CD8-positive, alpha-beta memory T cell (primary cell): ENCODE measurements around the gene TCEA2. TPM values are rescaled to one million over a fixed set of nuclear protein-coding genes. Genes with fewer than 3 reads are reported as not detected.

Experiments used
- CTCF ChIA-PET: fragments of 350-600 bp; sonication (Branson Sonifier 250); formaldehyde crosslinking; loops from one replicate; lab custom pipeline; 2021; ENCODE audit warnings: antibody characterized with exemption; lab: Charles Lee
- POLR2A ChIA-PET: fragments of 350-600 bp; sonication (Branson Sonifier 250); formaldehyde crosslinking; loops from one replicate; lab custom pipeline; 2021; ENCODE audit warnings: antibody characterized with exemption; lab: Charles Lee
- DNase-seq, 5 donors: peaks; one replicate each; pipeline versions ENCODE4 v3.0.0 to v3.0.0-alpha.2; 2020 to 2022; ENCODE audit warnings: mixed read lengths in 1 of 5
- H3K27ac ChIP-seq: one replicate; pipeline ENCODE4 v1.7.0; 2013; ENCODE audit warnings: low read depth, mild to moderate bottlenecking, low read length, moderate library complexity
- H3K27me3 ChIP-seq: 2 replicates; pipeline ENCODE4 v1.7.0; 2013; ENCODE audit warnings: low read length, mild to moderate bottlenecking; ENCODE audit not compliant: insufficient read depth, poor library complexity, severe bottlenecking
- H3K36me3 ChIP-seq: 2 replicates; pipeline ENCODE4 v1.7.0; 2013; ENCODE audit warnings: mild to moderate bottlenecking, low read length, moderate library complexity; ENCODE audit not compliant: insufficient read depth
- H3K4me1 ChIP-seq: 2 replicates; pipeline ENCODE4 v1.7.0; 2013; ENCODE audit warnings: mild to moderate bottlenecking, low read length, moderate library complexity; ENCODE audit not compliant: insufficient read depth
- H3K4me3 ChIP-seq: 2 replicates; pipeline ENCODE4 v1.7.0; 2013; ENCODE audit warnings: mild to moderate bottlenecking, low read length
- H3K9me3 ChIP-seq: 2 replicates; pipeline ENCODE4 v1.7.0; 2013; ENCODE audit warnings: mild to moderate bottlenecking, low read length
- H3K27ac Mint-ChIP-seq, 8 donors: one replicate each; pipeline ENCODE4 v1.8.0; 2020 to 2021; ENCODE audit warnings: mixed read lengths in 8 of 8, mild to moderate bottlenecking in 6 of 8, inconsistent platforms in 3 of 8, moderate library complexity in 3 of 8
- H3K27me3 Mint-ChIP-seq, 2 donors: one replicate each; pipeline ENCODE4 v1.8.0; 2020 to 2021; ENCODE audit warnings: mixed read lengths in 2 of 2, mild to moderate bottlenecking in 1 of 2, moderate library complexity in 1 of 2
- H3K36me3 Mint-ChIP-seq, 3 donors: one replicate each; pipeline ENCODE4 v1.8.0; 2020 to 2021; ENCODE audit warnings: mixed read lengths in 3 of 3, inconsistent platforms in 1 of 3, mild to moderate bottlenecking in 1 of 3
- H3K4me1 Mint-ChIP-seq, 3 donors: one replicate each; pipeline ENCODE4 v1.8.0; 2020 to 2021; ENCODE audit warnings: mixed read lengths in 3 of 3, inconsistent platforms in 1 of 3, mild to moderate bottlenecking in 1 of 3
- H3K4me3 Mint-ChIP-seq, 7 donors: one replicate each; pipeline ENCODE4 v1.8.0; 2020 to 2021; ENCODE audit warnings: mixed read lengths in 7 of 7, mild to moderate bottlenecking in 6 of 7, moderate library complexity in 4 of 7, inconsistent platforms in 2 of 7
- H3K9me3 Mint-ChIP-seq, 5 donors: one replicate each; pipeline ENCODE4 v1.8.0; 2020 to 2022; ENCODE audit warnings: mixed read lengths in 5 of 5, mild to moderate bottlenecking in 3 of 5, moderate library complexity in 2 of 5, inconsistent platforms in 1 of 5
- polyA plus RNA-seq: library from polyadenylated mRNA; unstranded; fragments of 300-500 nt; fragmentation: Illumina TruSeq; gene quantifications from one replicate; pipeline ENCODE4 v1.2.3, GENCODE V29; 2021
- total RNA-seq, 2 experiments: library from RNA; stranded (reverse); gene quantifications; one replicate each; pipeline ENCODE4 v1.2.3, GENCODE V29; 2021

TCEA2 gene
- total and polyA plus RNA-seq, 3 experiments from 2014 or later, result 24.2 to 30.9 (median 24.5) TPM

DNA sequence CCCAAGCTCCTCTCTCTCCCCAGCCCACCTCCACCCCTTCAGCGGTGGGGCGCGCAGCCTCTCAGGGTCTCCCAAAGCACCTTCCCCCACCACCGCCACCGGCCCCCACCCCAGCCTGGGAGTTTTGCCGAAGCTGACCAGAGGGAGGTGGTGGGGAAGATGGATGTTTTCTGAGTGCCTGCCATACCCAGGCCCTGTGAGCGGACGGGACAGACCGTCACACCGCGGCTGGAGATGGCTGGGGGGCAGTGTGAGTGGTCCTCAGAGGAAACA, 21.3 kb upstream of the TCEA2 start:
- no peaks in the 10 kb centered on the region for H3K36me3 ChIP-seq
- Mint-ChIP-seq H3K27me3 (peaks cover 11 to 22% of the 10 kb centered on the region in 2 donors), H3K27ac (peak overlapping the region in 1 of 8 donors; percentile 50), H3K9me3 (no peaks in the 10 kb centered on the region), H3K4me3 (peak overlapping the region in 5 of 7 donors; percentile 43 to 86 (median 80)), H3K4me1 (peaks cover 17 to 65% (median 19%) of the 10 kb centered on the region in 3 donors), H3K36me3 (no peaks in the 10 kb centered on the region)
- POLR2A ChIA-PET, result no interaction called here
- H3K27ac ChIP-seq, result no peak overlapping the region
- no peak for DNase-seq
- H3K4me3 ChIP-seq, result peak overlapping the region; percentile 46
- H3K27me3 ChIP-seq, result no peaks in the 10 kb centered on the region
- no peaks in the 10 kb centered on the region for H3K9me3 ChIP-seq
- H3K4me1 ChIP-seq, result peaks cover 35% of the 10 kb centered on the region
- CTCF ChIA-PET, result interaction anchor here (3.2 to 6.5 kb wide), 2 partner anchors 62 to 78 kb away, joined by 17 to 57 read pairs; partner anchors contain the start of genes PRPF6 and SAMD10

DNA sequence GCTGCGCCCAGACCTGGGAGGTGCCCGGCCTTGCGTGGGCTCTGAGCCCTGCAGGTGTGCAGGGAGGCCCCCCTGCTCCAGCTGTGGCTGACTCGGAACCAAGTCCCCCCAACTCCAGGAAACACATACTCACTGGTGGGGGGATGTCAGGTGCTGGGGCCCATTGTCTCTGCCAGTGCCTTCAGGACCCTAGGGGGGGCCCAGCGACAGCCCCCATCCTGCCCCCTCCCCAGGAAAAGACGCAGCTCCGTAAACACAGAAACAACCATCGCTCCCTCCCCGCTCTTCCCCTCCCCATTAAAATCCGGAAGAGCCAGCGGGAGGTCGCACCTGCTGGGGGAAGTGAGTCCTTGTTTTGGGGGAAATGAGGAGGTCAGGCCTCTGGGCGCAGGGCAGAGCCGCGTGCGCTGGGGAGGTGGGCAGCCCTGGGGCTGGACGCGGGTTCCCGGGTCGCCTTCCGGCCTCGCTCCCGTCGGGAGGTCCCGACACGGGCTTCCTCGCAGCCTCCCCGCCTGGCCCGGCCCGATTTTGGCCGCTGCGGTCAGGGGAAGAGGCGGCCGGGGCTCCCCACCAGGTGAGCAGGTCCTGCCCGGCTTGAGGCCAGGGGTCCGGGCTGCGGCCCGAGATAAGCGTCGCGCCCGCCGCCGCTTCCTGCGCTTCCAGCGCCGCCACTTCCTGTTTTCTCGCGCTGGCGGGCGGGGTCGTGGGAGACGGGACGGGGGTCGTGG, 20.8 kb upstream of the TCEA2 start:
- Mint-ChIP-seq H3K36me3 (no peaks in the 10 kb centered on the region), H3K27ac (peak overlapping the region in 4 of 8 donors; percentile 3 to 79 (median 55)), H3K27me3 (peaks cover 16 to 27% of the 10 kb centered on the region in 2 donors), H3K4me1 (peaks cover 16 to 60% (median 19%) of the 10 kb centered on the region in 3 donors), H3K4me3 (peak overlapping the region in 6 of 7 donors; percentile 76 to 86 (median 80)), H3K9me3 (no peaks in the 10 kb centered on the region)
- peaks cover 30% of the 10 kb centered on the region for H3K4me1 ChIP-seq
- POLR2A ChIA-PET, result no interaction called here
- H3K36me3 ChIP-seq, result no peaks in the 10 kb centered on the region
- peak overlapping the region; percentile 54 for H3K27ac ChIP-seq
- H3K9me3 ChIP-seq, result no peaks in the 10 kb centered on the region
- CTCF ChIA-PET, result interaction anchor here (3.2 to 6.5 kb wide), 2 partner anchors 62 to 78 kb away, joined by 17 to 57 read pairs; partner anchors contain the start of genes PRPF6 and SAMD10
- H3K4me3 ChIP-seq, result peak overlapping the region; percentile 46
- no peak for DNase-seq
- H3K27me3 ChIP-seq, result peaks cover 3% of the 10 kb centered on the region

DNA sequence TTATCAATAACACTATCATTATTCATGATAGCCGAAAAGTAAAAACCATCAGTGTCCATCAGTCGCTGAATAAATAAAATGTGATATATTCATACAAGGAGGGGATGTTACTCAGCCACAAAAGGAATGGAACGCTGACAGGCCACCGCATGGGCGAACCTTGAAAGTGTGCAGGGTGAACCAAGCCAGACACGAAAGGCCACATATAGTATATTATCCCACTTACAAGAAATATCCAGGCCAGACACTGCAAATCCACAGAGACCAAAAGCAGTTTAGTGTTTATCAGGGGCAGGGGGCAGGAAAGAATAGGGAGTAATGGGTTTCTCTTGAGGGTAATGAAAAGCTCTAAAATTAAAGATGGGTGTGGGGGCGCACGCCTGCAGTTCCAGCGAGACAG, 19.2 kb upstream of the TCEA2 start:
- peaks cover 22% of the 10 kb centered on the region for H3K4me1 ChIP-seq
- H3K27me3 ChIP-seq, result peaks cover 5% of the 10 kb centered on the region
- H3K9me3 ChIP-seq, result no peaks in the 10 kb centered on the region
- H3K27ac ChIP-seq, result no peak overlapping the region
- DNase-seq, result no peak
- ChIA-PET POLR2A (interaction anchor here (0.7 kb wide), 1 partner anchor 42 kb away, joined by 4 read pairs; no protein-coding TSS in a partner anchor), CTCF (interaction anchor here (0.6 to 3.2 kb wide), 3 partner anchors 14 to 464 kb away, joined by 3 to 17 read pairs (median 4); no protein-coding TSS in a partner anchor)
- H3K36me3 ChIP-seq, result no peaks in the 10 kb centered on the region
- H3K4me1 Mint-ChIP-seq, result peaks cover 11 to 57% (median 18%) of the 10 kb centered on the region in 3 donors
- H3K27ac Mint-ChIP-seq, result peak overlapping the region in 5 of 8 donors; percentile 19 to 68 (median 50)
- H3K9me3 Mint-ChIP-seq, result no peaks in the 10 kb centered on the region
- peaks cover 22 to 29% of the 10 kb centered on the region in 2 donors for H3K27me3 Mint-ChIP-seq
- no peaks in the 10 kb centered on the region for H3K36me3 Mint-ChIP-seq
- peak overlapping the region in 5 of 7 donors; percentile 50 to 89 (median 74) for H3K4me3 Mint-ChIP-seq
- H3K4me3 ChIP-seq, result no peak overlapping the region

DNA sequence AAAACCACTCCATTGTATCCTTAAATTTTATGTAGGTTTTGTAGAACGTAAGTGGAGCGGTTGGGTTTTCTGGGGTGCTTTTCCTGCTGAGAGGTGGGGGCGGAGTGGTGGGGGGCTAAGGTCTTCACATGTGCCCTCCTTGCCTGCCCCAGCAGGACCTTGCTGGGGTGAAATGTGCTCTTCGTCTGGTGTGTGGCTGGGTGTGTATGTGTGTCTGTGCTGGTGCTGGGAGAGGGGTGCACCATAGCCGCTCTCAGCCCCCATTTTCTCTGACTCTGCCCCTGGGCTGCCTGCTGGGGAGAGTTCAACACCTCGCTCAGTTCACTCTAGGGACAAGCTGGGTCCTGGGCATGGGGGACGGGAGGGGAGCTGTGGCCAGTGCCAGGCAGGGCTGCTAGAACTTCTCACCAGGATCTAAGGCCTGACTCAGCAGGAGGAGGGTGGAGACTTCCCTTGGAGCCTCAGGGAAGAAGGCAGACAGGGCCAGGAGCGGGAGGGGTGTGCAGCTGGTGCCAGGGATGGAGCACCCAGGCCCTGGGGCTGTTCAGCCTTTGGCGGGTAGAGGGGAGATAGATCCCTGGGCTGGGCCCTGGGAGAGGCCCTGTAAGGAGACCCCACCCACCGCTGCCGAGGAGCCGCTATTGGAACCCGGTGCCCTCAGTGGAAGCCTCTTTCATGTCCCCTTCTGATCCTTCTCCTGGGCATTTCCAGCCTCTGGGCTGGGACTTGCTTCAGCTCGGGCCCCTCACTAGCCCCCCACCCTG, 18.3 kb upstream of the TCEA2 start:
- H3K36me3 Mint-ChIP-seq, result no peaks in the 10 kb centered on the region
- H3K4me3 ChIP-seq, result no peak overlapping the region

DNA sequence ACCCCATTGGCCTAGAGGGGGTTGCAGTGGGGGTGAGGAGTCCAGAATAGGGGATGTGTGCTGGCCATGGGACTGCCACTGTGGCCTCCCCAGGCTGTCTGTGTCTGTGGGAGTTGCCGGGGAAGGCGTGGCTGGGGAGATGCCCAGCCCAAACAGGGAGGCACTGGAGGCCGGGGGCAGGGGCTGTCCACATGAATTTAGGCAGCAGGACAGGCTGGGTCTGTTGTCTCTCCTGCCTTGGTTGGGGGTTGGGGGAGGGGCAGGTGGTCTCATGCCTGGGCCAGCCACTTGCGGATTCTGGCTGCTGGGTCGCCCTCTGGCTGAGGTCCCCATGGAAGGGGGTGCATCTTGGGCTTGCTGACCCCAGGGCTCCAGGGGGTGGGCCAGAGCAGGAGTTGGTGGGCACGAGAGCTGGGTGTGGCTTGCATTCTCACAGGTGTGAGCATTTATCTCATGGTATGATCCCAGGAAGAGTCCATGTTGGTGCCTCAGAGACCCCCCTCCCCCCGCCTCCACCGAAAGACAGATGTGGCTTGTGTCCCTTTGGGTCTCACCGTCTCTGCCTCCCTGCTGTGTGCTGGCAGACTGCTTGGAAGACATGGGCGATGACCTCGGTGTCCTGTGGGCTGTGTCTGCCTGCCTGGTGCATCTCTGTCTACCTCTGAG, 17.5 kb upstream of the TCEA2 start:
- Mint-ChIP-seq H3K27ac (peak overlapping the region in 1 of 8 donors; percentile 3), H3K4me3 (no peak overlapping the region), H3K36me3 (no peaks in the 10 kb centered on the region), H3K27me3 (peaks cover 26 to 27% of the 10 kb centered on the region in 2 donors), H3K4me1 (peaks cover 11 to 48% (median 15%) of the 10 kb centered on the region in 3 donors), H3K9me3 (no peaks in the 10 kb centered on the region)
- peaks cover 13% of the 10 kb centered on the region for H3K27me3 ChIP-seq
- no peak for DNase-seq
- ChIA-PET CTCF (interaction anchor here (1.1 to 1.5 kb wide), 2 partner anchors 9 to 12 kb away, joined by 3 to 4 read pairs; no protein-coding TSS in a partner anchor), POLR2A (no interaction called here)
- H3K9me3 ChIP-seq, result no peaks in the 10 kb centered on the region
- no peaks in the 10 kb centered on the region for H3K36me3 ChIP-seq
- H3K27ac ChIP-seq, result no peak overlapping the region
- H3K4me1 ChIP-seq, result peaks cover 19% of the 10 kb centered on the region
- no peak overlapping the region for H3K4me3 ChIP-seq

More for the DNA sequence above, 18.3 kb upstream of the TCEA2 start:
- Histone ChIP-seq H3K9me3 (no peaks in the 10 kb centered on the region), H3K4me1 (peaks cover 17% of the 10 kb centered on the region), H3K27ac (no peak overlapping the region), H3K36me3 (no peaks in the 10 kb centered on the region), H3K27me3 (peaks cover 5% of the 10 kb centered on the region)
- POLR2A ChIA-PET, result interaction anchor here (0.7 kb wide), 1 partner anchor 43 kb away, joined by 4 read pairs; no protein-coding TSS in a partner anchor
- H3K27ac Mint-ChIP-seq, result peak overlapping the region in 3 of 8 donors; percentile 52 to 95 (median 61)
- no peaks in the 10 kb centered on the region for H3K9me3 Mint-ChIP-seq
- H3K4me3 Mint-ChIP-seq, result peak overlapping the region in 2 of 7 donors; percentile 46 to 68
- H3K4me1 Mint-ChIP-seq, result peaks cover 11 to 56% (median 16%) of the 10 kb centered on the region in 3 donors
- CTCF ChIA-PET, result interaction anchor here (0.6 to 3.2 kb wide), 4 partner anchors 9 to 465 kb away, joined by 3 to 17 read pairs (median 4); no protein-coding TSS in a partner anchor
- H3K27me3 Mint-ChIP-seq, result peaks cover 25 to 29% of the 10 kb centered on the region in 2 donors
- no peak for DNase-seq

DNA sequence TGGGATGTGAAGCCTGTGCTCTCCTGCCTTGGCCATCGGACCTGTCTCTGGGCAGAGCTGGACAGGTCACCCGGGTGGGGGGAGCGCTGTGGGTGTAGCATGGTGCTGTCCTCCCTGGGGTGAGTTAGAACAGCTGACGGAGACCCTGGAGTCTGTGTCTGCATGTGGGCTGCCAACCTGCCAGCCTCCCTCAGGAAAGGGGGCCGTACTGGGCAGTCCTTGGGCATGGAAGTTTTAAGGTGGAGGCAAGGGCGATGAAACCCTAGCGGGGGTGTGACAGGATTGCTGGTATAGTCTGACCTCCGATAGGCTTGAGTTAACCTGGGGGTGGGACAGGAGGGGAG, 16.0 kb upstream of the TCEA2 start:
- Mint-ChIP-seq H3K4me3 (peak overlapping the region in 1 of 7 donors; percentile 68), H3K27me3 (peaks cover 34 to 38% of the 10 kb centered on the region in 2 donors)
- POLR2A ChIA-PET, result no interaction called here

DNA sequence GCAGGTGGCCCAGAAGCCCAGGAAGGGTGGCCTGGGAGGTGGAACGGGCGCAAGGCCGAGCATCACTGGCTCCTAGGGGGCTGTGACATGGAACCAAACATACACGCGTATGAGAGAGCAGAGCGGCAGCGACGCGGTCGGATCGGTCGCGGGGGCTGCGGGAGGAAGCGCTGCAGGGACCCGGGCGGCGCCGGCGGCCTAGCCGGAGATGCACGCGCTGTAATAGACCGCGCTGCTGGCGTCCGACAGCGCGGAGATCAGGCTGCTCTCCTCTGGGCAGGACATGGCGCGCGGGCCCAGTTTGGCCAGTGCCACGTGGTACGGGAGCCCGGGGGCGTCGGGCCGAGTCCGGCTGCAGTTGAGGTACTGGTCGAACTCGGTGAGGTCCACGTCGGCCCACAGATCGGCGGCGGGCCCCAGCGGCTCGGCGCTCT, 15.0 kb upstream of the TCEA2 start:
- Mint-ChIP-seq H3K27ac (no peak overlapping the region), H3K4me3 (peak overlapping the region in 1 of 7 donors; percentile 20), H3K27me3 (peaks cover 38 to 44% of the 10 kb centered on the region in 2 donors), H3K36me3 (no peaks in the 10 kb centered on the region), H3K4me1 (peaks cover 7 to 30% (median 11%) of the 10 kb centered on the region in 3 donors), H3K9me3 (no peaks in the 10 kb centered on the region)
- no peak overlapping the region for H3K27ac ChIP-seq
- ChIA-PET CTCF (interaction anchor here (1.2 to 1.5 kb wide), 2 partner anchors 12 to 68 kb away, joined by 3 read pairs; no protein-coding TSS in a partner anchor), POLR2A (no interaction called here)
- H3K36me3 ChIP-seq, result no peaks in the 10 kb centered on the region
- peaks cover 6% of the 10 kb centered on the region for H3K4me1 ChIP-seq
- no peak for DNase-seq
- H3K27me3 ChIP-seq, result peaks cover 29% of the 10 kb centered on the region
- H3K4me3 ChIP-seq, result no peak overlapping the region
- H3K9me3 ChIP-seq, result no peaks in the 10 kb centered on the region

More for the DNA sequence above, 16.0 kb upstream of the TCEA2 start:
- no peaks in the 10 kb centered on the region for H3K36me3 Mint-ChIP-seq
- CTCF ChIA-PET, result interaction anchor here (0.6 to 1.5 kb wide), 2 partner anchors 9 to 67 kb away, joined by 3 read pairs; no protein-coding TSS in a partner anchor
- no peak overlapping the region for H3K4me3 ChIP-seq
- no peaks in the 10 kb centered on the region for H3K36me3 ChIP-seq
- H3K4me1 Mint-ChIP-seq, result peaks cover 7 to 33% (median 12%) of the 10 kb centered on the region in 3 donors
- H3K4me1 ChIP-seq, result peaks cover 6% of the 10 kb centered on the region
- peaks cover 26% of the 10 kb centered on the region for H3K27me3 ChIP-seq
- H3K9me3 Mint-ChIP-seq, result no peaks in the 10 kb centered on the region
- no peak overlapping the region for H3K27ac ChIP-seq
- H3K9me3 ChIP-seq, result no peaks in the 10 kb centered on the region
- H3K27ac Mint-ChIP-seq, result no peak overlapping the region
- no peak for DNase-seq
